Natural killer cell (primary cell): Measurements from ENCODE around the gene NTN4. TPM values are rescaled to one million over a fixed set of nuclear protein-coding genes. Genes with fewer than 3 reads are reported as not detected.

Source experiments
- ATAC-seq, 3 donors: fragments of 150-1000 bp in 2 of 3; fragments of 200-7000 bp in 1 of 3; cut with Tn5 transposase; 1 replicate in 1 of 3; 2 replicates in 2 of 3; pipeline ENCODE4 v1.10.0; 2021; ENCODE audit warnings: mild to moderate bottlenecking in 2 of 3, moderate library complexity in 2 of 3
- DNase-seq, 2 donors: peaks; one replicate each; pipeline versions ENCODE4 v3.0.0 to v3.0.0-alpha.2; 2013 to 2021; ENCODE audit warnings: mixed read lengths in 1 of 2
- H3K27ac ChIP-seq: one replicate; pipeline ENCODE4 v1.5.1; 2013; ENCODE audit warnings: mild to moderate bottlenecking, low read length
- H3K27me3 ChIP-seq: one replicate; pipeline ENCODE4 v1.6.1; 2013; ENCODE audit warnings: low read length; ENCODE audit not compliant: control insufficient read depth, insufficient read depth
- H3K36me3 ChIP-seq: one replicate; pipeline ENCODE4 v1.6.1; 2013; ENCODE audit warnings: low read length; ENCODE audit not compliant: control insufficient read depth, insufficient read depth
- H3K4me1 ChIP-seq: one replicate; pipeline ENCODE4 v1.6.1; 2013; ENCODE audit warnings: low read length; ENCODE audit not compliant: control insufficient read depth, insufficient read depth
- H3K4me3 ChIP-seq: one replicate; pipeline ENCODE4 v1.5.1; 2013; ENCODE audit warnings: low read length
- H3K9me3 ChIP-seq: one replicate; pipeline ENCODE4 v1.6.1; 2013; ENCODE audit warnings: low read length; ENCODE audit not compliant: control insufficient read depth, insufficient read depth
- H3K27ac Mint-ChIP-seq, 2 donors: one replicate each; pipeline ENCODE4 v1.8.0; 2022; ENCODE audit warnings: mild to moderate bottlenecking in 2 of 2, mixed read lengths in 2 of 2, moderate library complexity in 1 of 2
- H3K27me3 Mint-ChIP-seq, 2 donors: one replicate each; pipeline ENCODE4 v1.8.0; 2022; ENCODE audit warnings: low read depth in 2 of 2, mixed read lengths in 2 of 2
- H3K36me3 Mint-ChIP-seq: one replicate; pipeline ENCODE4 v1.8.0; 2022; ENCODE audit warnings: mixed read lengths
- H3K4me1 Mint-ChIP-seq, 2 donors: one replicate each; pipeline ENCODE4 v1.8.0; 2022; ENCODE audit warnings: mixed read lengths in 2 of 2
- H3K4me3 Mint-ChIP-seq: one replicate; pipeline ENCODE4 v1.8.0; 2022; ENCODE audit warnings: mild to moderate bottlenecking, moderate library complexity, mixed read lengths
- H3K9me3 Mint-ChIP-seq, 2 donors: one replicate each; pipeline ENCODE4 v1.8.0; 2022; ENCODE audit warnings: mixed read lengths in 2 of 2
- WGBS: methylation state at CpG from one replicate; pipeline ENCODE4 v1.1.7; 2013; ENCODE audit warnings: missing lambda C conversion rate; ENCODE audit not compliant: insufficient coverage; 5-methylcytosine and 5-hydroxymethylcytosine counted together
- intact Hi-C: fragments of 100-400 bp; cut with micrococcal nuclease; formaldehyde crosslinking; loops from one replicate; pipeline ENCODE4 v1.14.2; 2022
- total RNA-seq, 4 donors: library from RNA; stranded (reverse); fragments of 120-200 nt in 1 of 4; gene quantifications; one replicate each; pipeline versions ENCODE4 v1.2.3 to v1.2.4, GENCODE V29; 2013 to 2022
- TF ChIP-seq, protein P1 (sequence below): fragments of 200-600 bp; IDR thresholded peaks from one replicate; pipeline ENCODE4 v1.8.0; 2022; ENCODE audit warnings: antibody characterized with exemption

NTN4 gene
- total RNA-seq, 3 donors from 2014 or later (not counting 1 experiment from before 2014, with no cell fraction given), result 0.18 TPM; not detected in 2

GRCh38 chr12:95640516-95640915, 150.0 kb downstream of the NTN4 start:
- Histone ChIP-seq H3K9me3 (no peaks in the 10 kb centered on the region), H3K4me3 (no peak overlapping the region), H3K27me3 (no peaks in the 10 kb centered on the region), H3K27ac (no peak overlapping the region), H3K36me3 (no peaks in the 10 kb centered on the region), H3K4me1 (no peaks in the 10 kb centered on the region)
- ATAC-seq (no peak), DNase-seq (no peak)
- H3K36me3 Mint-ChIP-seq, result no peaks in the 10 kb centered on the region
- H3K4me3 Mint-ChIP-seq, result no peak overlapping the region
- H3K27me3 Mint-ChIP-seq, result no peaks in the 10 kb centered on the region
- TF ChIP-seq, protein P1, sequence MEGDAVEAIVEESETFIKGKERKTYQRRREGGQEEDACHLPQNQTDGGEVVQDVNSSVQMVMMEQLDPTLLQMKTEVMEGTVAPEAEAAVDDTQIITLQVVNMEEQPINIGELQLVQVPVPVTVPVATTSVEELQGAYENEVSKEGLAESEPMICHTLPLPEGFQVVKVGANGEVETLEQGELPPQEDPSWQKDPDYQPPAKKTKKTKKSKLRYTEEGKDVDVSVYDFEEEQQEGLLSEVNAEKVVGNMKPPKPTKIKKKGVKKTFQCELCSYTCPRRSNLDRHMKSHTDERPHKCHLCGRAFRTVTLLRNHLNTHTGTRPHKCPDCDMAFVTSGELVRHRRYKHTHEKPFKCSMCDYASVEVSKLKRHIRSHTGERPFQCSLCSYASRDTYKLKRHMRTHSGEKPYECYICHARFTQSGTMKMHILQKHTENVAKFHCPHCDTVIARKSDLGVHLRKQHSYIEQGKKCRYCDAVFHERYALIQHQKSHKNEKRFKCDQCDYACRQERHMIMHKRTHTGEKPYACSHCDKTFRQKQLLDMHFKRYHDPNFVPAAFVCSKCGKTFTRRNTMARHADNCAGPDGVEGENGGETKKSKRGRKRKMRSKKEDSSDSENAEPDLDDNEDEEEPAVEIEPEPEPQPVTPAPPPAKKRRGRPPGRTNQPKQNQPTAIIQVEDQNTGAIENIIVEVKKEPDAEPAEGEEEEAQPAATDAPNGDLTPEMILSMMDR, result no peak
- intact Hi-C loops, result no loop called here
- peaks cover 6 to 7% of the 10 kb centered on the region in 2 donors for H3K4me1 Mint-ChIP-seq
- no peaks in the 10 kb centered on the region for H3K9me3 Mint-ChIP-seq
- no peak overlapping the region for H3K27ac Mint-ChIP-seq
- WGBS, result 85% methylated on average over 3 of the region's 3 CpGs

DNA sequence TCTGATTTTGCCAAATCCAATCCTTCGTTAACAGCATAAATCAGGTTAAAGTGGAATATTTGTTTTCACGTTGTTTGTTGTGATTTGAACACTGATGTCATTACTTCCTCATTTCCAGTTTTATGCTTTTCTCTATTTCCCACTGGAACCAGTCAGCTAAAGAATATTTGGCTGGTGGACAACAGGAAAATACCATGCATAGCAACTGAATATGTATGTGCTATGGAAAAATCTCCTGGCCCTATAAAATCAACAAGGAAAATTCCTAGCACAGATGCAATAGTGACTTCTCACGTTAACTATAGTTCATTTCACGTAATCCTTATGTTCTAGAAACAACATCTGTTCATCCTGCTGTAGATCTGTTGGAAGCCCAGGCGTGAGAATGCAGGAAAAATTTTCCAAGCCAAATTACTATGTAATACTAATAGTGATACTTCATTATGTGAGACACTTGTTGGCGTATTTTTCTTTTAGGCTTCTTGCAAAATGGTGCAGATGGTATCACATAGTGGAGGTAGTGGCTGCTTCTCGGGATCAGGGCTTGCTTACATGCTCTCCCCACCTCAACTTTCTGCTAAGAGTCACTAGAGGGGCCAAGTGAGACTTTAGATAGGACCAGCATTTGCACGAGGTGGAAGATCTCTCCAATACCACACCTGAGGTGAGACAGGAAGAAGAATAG, 153.0 kb downstream of the NTN4 start:
- no peaks in the 10 kb centered on the region for H3K9me3 ChIP-seq
- Mint-ChIP-seq H3K27ac (no peak overlapping the region), H3K36me3 (no peaks in the 10 kb centered on the region), H3K27me3 (peaks cover 0 to 6% of the 10 kb centered on the region in 2 donors), H3K9me3 (no peaks in the 10 kb centered on the region), H3K4me3 (no peak overlapping the region), H3K4me1 (peaks cover 2 to 4% of the 10 kb centered on the region in 2 donors)
- TF ChIP-seq, protein P1, result no peak
- 73% methylated on average over 4 of the region's 8 CpGs for WGBS
- H3K4me3 ChIP-seq, result no peak overlapping the region
- H3K27ac ChIP-seq, result no peak overlapping the region
- DNase-seq, result no peak
- ATAC-seq, result no peak
- H3K36me3 ChIP-seq, result no peaks in the 10 kb centered on the region
- H3K27me3 ChIP-seq, result no peaks in the 10 kb centered on the region
- H3K4me1 ChIP-seq, result no peaks in the 10 kb centered on the region
- intact Hi-C loops, result no loop called here

DNA sequence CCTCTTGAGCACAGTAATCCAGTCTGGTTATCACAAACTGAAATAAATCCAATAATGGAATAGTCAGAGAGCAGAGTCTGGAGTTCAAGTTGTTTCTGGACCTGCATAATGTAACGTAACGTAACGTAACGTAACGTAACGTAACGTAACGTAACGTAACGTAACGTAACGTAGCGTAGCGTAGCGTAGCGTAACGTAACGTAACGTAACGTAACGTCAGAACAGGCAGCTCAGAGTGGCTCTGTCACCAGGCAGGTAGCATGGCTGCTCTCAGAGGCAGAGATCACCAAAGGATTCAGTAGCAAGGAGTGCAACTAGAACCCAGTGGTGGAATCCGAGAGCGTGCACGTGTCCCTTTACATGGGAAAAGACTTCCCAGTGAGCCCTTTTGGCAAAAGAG, 153.6 kb downstream of the NTN4 start:
- Mint-ChIP-seq H3K4me3 (no peak overlapping the region), H3K36me3 (no peaks in the 10 kb centered on the region), H3K27ac (no peak overlapping the region), H3K9me3 (no peaks in the 10 kb centered on the region), H3K27me3 (peaks cover 0 to 6% of the 10 kb centered on the region in 2 donors), H3K4me1 (no peaks in the 10 kb centered on the region)
- H3K36me3 ChIP-seq, result no peaks in the 10 kb centered on the region
- H3K27me3 ChIP-seq, result no peaks in the 10 kb centered on the region
- TF ChIP-seq, protein P1, result no peak
- no peaks in the 10 kb centered on the region for H3K9me3 ChIP-seq
- H3K4me3 ChIP-seq, result no peak overlapping the region
- ATAC-seq (no peak), DNase-seq (no peak)
- no peaks in the 10 kb centered on the region for H3K4me1 ChIP-seq
- WGBS, result 91% methylated on average over 24 of the region's 24 CpGs
- no peak overlapping the region for H3K27ac ChIP-seq
- intact Hi-C loops, result no loop called here
